K562 (cell line): ENCODE results near the gene MKRN1. TPM values are rescaled to one million over a fixed set of nuclear protein-coding genes. Genes with fewer than 3 reads are reported as not detected.

ENCODE experiments used
- E4F1 ChIP-seq: fragments of 250-450 bp; sonication (Bioruptor Pico); IDR thresholded peaks from 2 replicates; pipeline ENCODE4 v1.5.0; 2021; ENCODE audit warnings: mild to moderate bottlenecking, borderline replicate concordance
- ELF4 ChIP-seq: fragments of 450-650 bp; formaldehyde crosslinking; IDR thresholded peaks from 2 replicates; pipeline ENCODE4 v1.4.0; 2022; ENCODE audit warnings: missing genetic modification characterization
- NRF1 ChIP-seq, 2 experiments: fragments of 450-650 bp; IDR thresholded peaks in 1 of 2; conservative IDR thresholded peaks in 1 of 2; 2 replicates each; pipeline ENCODE4 v1.6.1; 2014; ENCODE audit warnings: mild to moderate bottlenecking in 2 of 2
- PML ChIP-seq: IDR thresholded peaks from 2 replicates; pipeline ENCODE4 v1.6.1; 2012; ENCODE audit warnings: low read length, inconsistent platforms
- POLR2AphosphoS5 ChIP-seq: IDR thresholded peaks from 2 replicates; pipeline ENCODE4 v1.6.1; 2011; ENCODE audit warnings: mild to moderate bottlenecking, low read depth, low read length, moderate library complexity; ENCODE audit not compliant: control insufficient read depth, insufficient read depth
- PYGO2 ChIP-seq: fragments of 450-650 bp; IDR thresholded peaks from 2 replicates; pipeline ENCODE4 v1.6.1; 2016; ENCODE audit warnings: mild to moderate bottlenecking, missing genetic modification characterization, moderate library complexity, missing compliant biosample characterization
- RBFOX2 ChIP-seq: fragments of 200-400 bp; formaldehyde crosslinking; IDR thresholded peaks from 2 replicates; pipeline ENCODE4 v1.6.1; 2017; ENCODE audit warnings: low read depth, mild to moderate bottlenecking, low read length, moderate library complexity
- RBM22 ChIP-seq: fragments of 200-400 bp; formaldehyde crosslinking; IDR thresholded peaks from 2 replicates; pipeline ENCODE4 v1.6.1; 2018; ENCODE audit warnings: low read length, low read depth; ENCODE audit not compliant: poor library complexity, severe bottlenecking
- RERE ChIP-seq: sonication (generic); formaldehyde crosslinking; IDR thresholded peaks from 2 replicates; pipeline ENCODE4 v1.8.0; 2023; ENCODE audit warnings: missing genetic modification reagents, mild to moderate bottlenecking, borderline replicate concordance
- SAP30 ChIP-seq: fragments of 200-600 bp; sonication (generic); IDR thresholded peaks from 2 replicates; pipeline ENCODE4 v1.6.1; 2012; ENCODE audit warnings: borderline replicate concordance, low read depth, mild to moderate bottlenecking, moderate library complexity, low read length, control low read depth, inconsistent platforms; ENCODE audit not compliant: insufficient read depth, poor library complexity, severe bottlenecking
- SMARCC2 ChIP-seq: fragments of 450-650 bp; IDR thresholded peaks from 2 replicates; pipeline ENCODE4 v1.6.1; 2017; ENCODE audit warnings: antibody characterized with exemption, moderate library complexity, mild to moderate bottlenecking, low read depth
- SMARCE1 ChIP-seq: fragments of 450-650 bp; IDR thresholded peaks from 2 replicates; pipeline ENCODE4 v1.7.1; 2016; ENCODE audit warnings: mild to moderate bottlenecking
- XRCC5 ChIP-seq: fragments of 200-400 bp; formaldehyde crosslinking; IDR thresholded peaks from 2 replicates; pipeline ENCODE4 v1.6.1; 2017; ENCODE audit warnings: low read depth, mild to moderate bottlenecking, low read length
- ZBTB2 ChIP-seq: fragments of 450-650 bp; IDR thresholded peaks from 2 replicates; pipeline ENCODE4 v1.6.1; 2016; ENCODE audit warnings: antibody characterized with exemption
- ZBTB9 ChIP-seq: fragments of 450-650 bp; formaldehyde crosslinking; IDR thresholded peaks from 2 replicates; pipeline ENCODE4 v1.4.0; 2020; ENCODE audit warnings: mild to moderate bottlenecking, moderate library complexity
- ZFPM2 ChIP-seq: fragments of 250-450 bp; sonication (Bioruptor Pico); IDR thresholded peaks from 2 replicates; pipeline ENCODE4 v1.5.1; 2022; ENCODE audit warnings: mild to moderate bottlenecking
- ZKSCAN3 ChIP-seq: fragments of 250-450 bp; sonication (Bioruptor Pico); IDR thresholded peaks from 2 replicates; pipeline ENCODE4 v1.4.0; 2020
- ZNF184 ChIP-seq: sonication (generic); formaldehyde crosslinking; IDR thresholded peaks from 2 replicates; pipeline ENCODE4 v1.5.0; 2020; ENCODE audit warnings: missing genetic modification reagents
- polyA plus RNA-seq, 8 experiments: library from polyadenylated mRNA; depleted of rRNA in 4 of 8; stranded (reverse) in 5 of 8; unstranded in 3 of 8; fragments of >200 nt; fragmentation: Nextera tagmentation in 2 of 8; fragmentation: Illumina TruSeq in 1 of 8; extraction: Ambion mirVana in 2 of 8; extraction: Trizol in 1 of 8; gene quantifications; 2 replicates each; pipeline versions ENCODE4 v1.2.1 to v1.2.3, GENCODE V29; 2011 to 2014; ENCODE audit warnings: inconsistent platforms in 1 of 8, missing spikeins in 1 of 8
- total RNA-seq, 7 experiments: library from RNA; depleted of rRNA in 6 of 7; stranded (reverse); fragments of >200 nt in 6 of 7; fragmentation: Illumina TruSeq in 2 of 7; extraction: Trizol in 2 of 7; gene quantifications; 2 replicates each; pipeline versions ENCODE4 v1.2.1 to v1.2.3, GENCODE V29; 2011 to 2021; ENCODE audit warnings: low replicate concordance in 1 of 7

MKRN1 gene
- total and polyA plus RNA-seq, 9 of the 15 experiments (the other 6 are each of a cell fraction or from before 2014, with no cell fraction given): 30.5 to 90.3 (median 76.0) TPM

- TF ChIP-seq ZFPM2 (CRISPR knock-in tag) (no peak), ZBTB9 (no peak), ZBTB2 (no peak), RBFOX2 (no peak), ZNF184 (CRISPR knock-in tag) (no peak), XRCC5 (no peak), SAP30 (no peak), NRF1 (conservative IDR thresholded peaks at IDR 0.05 in 1 of 2, IDR thresholded peaks at IDR 0.05 in 1 of 2) (0 out of 4 replicates have a peak, but pooled peaks of 1 of the 2 experiments have one; percentile 9), SMARCC2 (no peak), ELF4 (CRISPR knock-in tag) (no peak), PML (no peak), SMARCE1 (peak; percentile 55), RBM22 (no peak), RERE (CRISPR knock-in tag) (no peak), POLR2AphosphoS5 (no peak), E4F1 (CRISPR knock-in tag) (no peak), ZKSCAN3 (CRISPR knock-in tag) (no peak), PYGO2 (tag) (no peak)
Observed at GRCh38 chr7:140495514-140496097, 16.3 kb upstream of the MKRN1 start (continued).
